ENCODE results near the gene CAPN6.

- TF ChIP-seq, protein P1, sequence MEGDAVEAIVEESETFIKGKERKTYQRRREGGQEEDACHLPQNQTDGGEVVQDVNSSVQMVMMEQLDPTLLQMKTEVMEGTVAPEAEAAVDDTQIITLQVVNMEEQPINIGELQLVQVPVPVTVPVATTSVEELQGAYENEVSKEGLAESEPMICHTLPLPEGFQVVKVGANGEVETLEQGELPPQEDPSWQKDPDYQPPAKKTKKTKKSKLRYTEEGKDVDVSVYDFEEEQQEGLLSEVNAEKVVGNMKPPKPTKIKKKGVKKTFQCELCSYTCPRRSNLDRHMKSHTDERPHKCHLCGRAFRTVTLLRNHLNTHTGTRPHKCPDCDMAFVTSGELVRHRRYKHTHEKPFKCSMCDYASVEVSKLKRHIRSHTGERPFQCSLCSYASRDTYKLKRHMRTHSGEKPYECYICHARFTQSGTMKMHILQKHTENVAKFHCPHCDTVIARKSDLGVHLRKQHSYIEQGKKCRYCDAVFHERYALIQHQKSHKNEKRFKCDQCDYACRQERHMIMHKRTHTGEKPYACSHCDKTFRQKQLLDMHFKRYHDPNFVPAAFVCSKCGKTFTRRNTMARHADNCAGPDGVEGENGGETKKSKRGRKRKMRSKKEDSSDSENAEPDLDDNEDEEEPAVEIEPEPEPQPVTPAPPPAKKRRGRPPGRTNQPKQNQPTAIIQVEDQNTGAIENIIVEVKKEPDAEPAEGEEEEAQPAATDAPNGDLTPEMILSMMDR (IDR thresholded peaks at IDR 0.05; ENCODE audit: low read depth, low read length, poor library complexity, severe bottlenecking) = no peak
- TF ChIP-seq EZH2phosphoT487 (IDR thresholded peaks at IDR 0.05; ENCODE audit: borderline replicate concordance, low read length) = no peak
Observed at GRCh38 chrX:111288841-111289240, 18.6 kb upstream of the CAPN6 start.

Measured in DOHH2 (cell line).